ENCODE results near the gene AKAP12.
"Not testable (repeated sequence)": the region's sequence is repeated elsewhere in the genome, so short reads cannot be mapped to it uniquely, and the experiment has no call there.

The AKAP12 gene

GRCh38 chr6:151381722-151382121 lies 142.0 kb downstream of the AKAP12 start:
- no peaks in the 10 kb centered on the region for H4K20me1 ChIP-seq (ENCODE audit: insufficient read depth, low read length)

GRCh38 chr6:151382631-151383030 lies 142.9 kb downstream of the AKAP12 start:
- not testable (repeated sequence) for H3K4me2 ChIP-seq (ENCODE audit: low read length); H3F3A ChIP-seq (ENCODE audit: insufficient read depth, low read length); H4K20me1 ChIP-seq (ENCODE audit: insufficient read depth, low read length); H2AFZ ChIP-seq (ENCODE audit: low read length); H3K27ac ChIP-seq (ENCODE audit: low read depth, low read length, poor library complexity, severe bottlenecking); H3K4me3 ChIP-seq (ENCODE audit: low read depth, low read length, poor library complexity, severe bottlenecking); H3K9ac ChIP-seq (ENCODE audit: low read length); H3K9me2 ChIP-seq (ENCODE audit: low read depth, low read length); H3K27me3 ChIP-seq (ENCODE audit: insufficient read depth, low read length); H3K9me3 ChIP-seq (ENCODE audit: low read length)
- Histone ChIP-seq H3K36me3 (ENCODE audit: insufficient read depth, low read length) (peaks cover 12% of the 10 kb centered on the region), H3K79me2 (ENCODE audit: insufficient read depth, low read length) (peaks cover 84% of the 10 kb centered on the region), H3K4me1 (ENCODE audit: insufficient read depth, low read length, severe bottlenecking) (peaks cover 15% of the 10 kb centered on the region)

More at GRCh38 chr6:151381722-151382121, 142.0 kb downstream of the AKAP12 start:
- Histone ChIP-seq H2AFZ (ENCODE audit: low read length) (no peak overlapping the region), H3K27me3 (ENCODE audit: insufficient read depth, low read length) (no peaks in the 10 kb centered on the region), H3K4me1 (ENCODE audit: insufficient read depth, low read length, severe bottlenecking) (peaks cover 16% of the 10 kb centered on the region), H3K4me2 (ENCODE audit: low read length) (no peak overlapping the region), H3K36me3 (ENCODE audit: insufficient read depth, low read length) (peaks cover 5% of the 10 kb centered on the region; the same call in 1 of the 2 replicates), H3K27ac (ENCODE audit: low read depth, low read length, poor library complexity, severe bottlenecking) (no peak overlapping the region), H3K4me3 (ENCODE audit: low read depth, low read length, poor library complexity, severe bottlenecking) (no peak overlapping the region), H3K9ac (ENCODE audit: low read length) (no peak overlapping the region), H3K9me2 (ENCODE audit: low read depth, low read length) (no peaks in the 10 kb centered on the region), H3K79me2 (ENCODE audit: insufficient read depth, low read length) (peaks cover 82% of the 10 kb centered on the region), H3K9me3 (ENCODE audit: low read length) (no peaks in the 10 kb centered on the region; the same call in 1 of the 2 replicates), H3F3A (ENCODE audit: insufficient read depth, low read length) (no peaks in the 10 kb centered on the region)
- TF ChIP-seq, protein P1, sequence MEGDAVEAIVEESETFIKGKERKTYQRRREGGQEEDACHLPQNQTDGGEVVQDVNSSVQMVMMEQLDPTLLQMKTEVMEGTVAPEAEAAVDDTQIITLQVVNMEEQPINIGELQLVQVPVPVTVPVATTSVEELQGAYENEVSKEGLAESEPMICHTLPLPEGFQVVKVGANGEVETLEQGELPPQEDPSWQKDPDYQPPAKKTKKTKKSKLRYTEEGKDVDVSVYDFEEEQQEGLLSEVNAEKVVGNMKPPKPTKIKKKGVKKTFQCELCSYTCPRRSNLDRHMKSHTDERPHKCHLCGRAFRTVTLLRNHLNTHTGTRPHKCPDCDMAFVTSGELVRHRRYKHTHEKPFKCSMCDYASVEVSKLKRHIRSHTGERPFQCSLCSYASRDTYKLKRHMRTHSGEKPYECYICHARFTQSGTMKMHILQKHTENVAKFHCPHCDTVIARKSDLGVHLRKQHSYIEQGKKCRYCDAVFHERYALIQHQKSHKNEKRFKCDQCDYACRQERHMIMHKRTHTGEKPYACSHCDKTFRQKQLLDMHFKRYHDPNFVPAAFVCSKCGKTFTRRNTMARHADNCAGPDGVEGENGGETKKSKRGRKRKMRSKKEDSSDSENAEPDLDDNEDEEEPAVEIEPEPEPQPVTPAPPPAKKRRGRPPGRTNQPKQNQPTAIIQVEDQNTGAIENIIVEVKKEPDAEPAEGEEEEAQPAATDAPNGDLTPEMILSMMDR (IDR thresholded peaks at IDR 0.05; ENCODE audit: low read length): no peak
- TF ChIP-seq EZH2 (IDR thresholded peaks at IDR 0.05; ENCODE audit: borderline replicate concordance, low read length): no peak

- Histone ChIP-seq H3K4me2 (ENCODE audit: low read length) (no peak overlapping the region), H3K79me2 (ENCODE audit: insufficient read depth, low read length) (peaks cover 84% of the 10 kb centered on the region), H3K4me1 (ENCODE audit: insufficient read depth, low read length, severe bottlenecking) (peaks cover 27% of the 10 kb centered on the region), H3K27ac (ENCODE audit: low read depth, low read length, poor library complexity, severe bottlenecking) (no peak overlapping the region), H3K27me3 (ENCODE audit: insufficient read depth, low read length) (no peaks in the 10 kb centered on the region), H3K36me3 (ENCODE audit: insufficient read depth, low read length) (peaks cover 16% of the 10 kb centered on the region), H3F3A (ENCODE audit: insufficient read depth, low read length) (no peaks in the 10 kb centered on the region), H3K4me3 (ENCODE audit: low read depth, low read length, poor library complexity, severe bottlenecking) (no peak overlapping the region), H4K20me1 (ENCODE audit: insufficient read depth, low read length) (no peaks in the 10 kb centered on the region), H3K9ac (ENCODE audit: low read length) (no peak overlapping the region), H2AFZ (ENCODE audit: low read length) (no peak overlapping the region), H3K9me2 (ENCODE audit: low read depth, low read length) (no peaks in the 10 kb centered on the region), H3K9me3 (ENCODE audit: low read length) (no peaks in the 10 kb centered on the region)
- TF ChIP-seq, protein P1 (IDR thresholded peaks at IDR 0.05; ENCODE audit: low read length): no peak
- TF ChIP-seq EZH2 (IDR thresholded peaks at IDR 0.05; ENCODE audit: borderline replicate concordance, low read length): no peak
These were observed 144.4 kb downstream of the AKAP12 start for GRCh38 chr6:151384151-151384550.

DNA sequence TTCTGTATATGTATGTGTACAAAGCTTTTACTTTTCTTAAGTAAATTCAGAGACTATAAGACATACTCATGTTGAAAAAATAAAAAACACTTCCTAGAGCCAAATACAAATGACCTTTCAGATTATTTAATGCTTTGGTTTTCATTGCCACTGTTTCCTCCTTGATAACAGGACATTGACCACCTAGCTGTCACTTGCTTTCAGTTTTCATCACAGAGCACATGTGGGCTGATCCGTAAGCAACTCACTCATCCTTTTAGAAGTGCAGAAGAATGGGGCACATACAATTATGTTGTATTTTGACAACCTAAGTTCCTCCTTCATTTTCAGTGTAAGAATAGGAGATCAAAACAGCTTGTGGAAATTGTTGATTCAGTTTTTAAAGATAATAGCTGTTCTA lies 145.4 kb downstream of the AKAP12 start:
- H3K9me2 ChIP-seq (ENCODE audit: low read depth, low read length): no peaks in the 10 kb centered on the region
- no peak overlapping the region for H3K9ac ChIP-seq (ENCODE audit: low read length)
- no peak overlapping the region for H3K4me2 ChIP-seq (ENCODE audit: low read length)
- H3K27me3 ChIP-seq (ENCODE audit: insufficient read depth, low read length): no peaks in the 10 kb centered on the region
- 0 out of 2 replicates have a peak, but pooled peaks cover 6% of the 10 kb centered on the region for H3F3A ChIP-seq (ENCODE audit: insufficient read depth, low read length)
- H3K4me3 ChIP-seq (ENCODE audit: low read depth, low read length, poor library complexity, severe bottlenecking): no peak overlapping the region
- no peak overlapping the region for H3K27ac ChIP-seq (ENCODE audit: low read depth, low read length, poor library complexity, severe bottlenecking)
- peaks cover 74% of the 10 kb centered on the region for H3K79me2 ChIP-seq (ENCODE audit: insufficient read depth, low read length)
- H3K9me3 ChIP-seq (ENCODE audit: low read length): no peaks in the 10 kb centered on the region
- H3K4me1 ChIP-seq (ENCODE audit: insufficient read depth, low read length, severe bottlenecking): peaks cover 24% of the 10 kb centered on the region
- H2AFZ ChIP-seq (ENCODE audit: low read length): no peak overlapping the region
- peaks cover 16% of the 10 kb centered on the region for H3K36me3 ChIP-seq (ENCODE audit: insufficient read depth, low read length)
- TF ChIP-seq, protein P1 (IDR thresholded peaks at IDR 0.05; ENCODE audit: low read length): no peak
- no peaks in the 10 kb centered on the region for H4K20me1 ChIP-seq (ENCODE audit: insufficient read depth, low read length)

All from OCI-LY1 (cell line).